ENCODE results near the gene HECW1.

Gene HECW1

GRCh38 chr7:43441231-43442130 lies 329.0 kb downstream of the HECW1 start:
- DNase-seq = no peak

- DNase-seq = no peak
These were observed 330.9 kb downstream of the HECW1 start for GRCh38 chr7:43443381-43443780.

GRCh38 chr7:43444711-43445578 lies 332.5 kb downstream of the HECW1 start:
- no peak for DNase-seq

- DNase-seq = no peak
These were observed 337.1 kb downstream of the HECW1 start for GRCh38 chr7:43449577-43449976.

GRCh38 chr7:43450894-43451293 lies 338.4 kb downstream of the HECW1 start:
- no peak for DNase-seq

- DNase-seq = peak; percentile 53
These were observed 342.6 kb downstream of the HECW1 start for GRCh38 chr7:43454936-43455518.

- DNase-seq = no peak
These were observed 343.8 kb downstream of the HECW1 start for GRCh38 chr7:43456200-43456599.

GRCh38 chr7:43458330-43459018 lies 346.0 kb downstream of the HECW1 start:
- peak; percentile 45 for DNase-seq

GRCh38 chr7:43459019-43459337 lies 346.5 kb downstream of the HECW1 start:
- no peak for DNase-seq

GRCh38 chr7:43460733-43461348 lies 348.4 kb downstream of the HECW1 start:
- DNase-seq = no peak

- no peak for DNase-seq
These were observed 349.0 kb downstream of the HECW1 start for GRCh38 chr7:43461349-43462024.

GRCh38 chr7:43462836-43463235 lies 350.4 kb downstream of the HECW1 start:
- DNase-seq = no peak

GRCh38 chr7:43463401-43463980 lies 351.0 kb downstream of the HECW1 start:
- no peak for DNase-seq

GRCh38 chr7:43465581-43466554 lies 353.4 kb downstream of the HECW1 start:
- peak; percentile 39 for DNase-seq

- no peak for DNase-seq
These were observed 355.0 kb downstream of the HECW1 start for GRCh38 chr7:43467406-43467805.

- no peak for DNase-seq
These were observed 355.4 kb downstream of the HECW1 start for GRCh38 chr7:43467846-43468245.

- DNase-seq = no peak
These were observed 356.6 kb downstream of the HECW1 start for GRCh38 chr7:43469051-43469450.

GRCh38 chr7:43470110-43470509 lies 357.7 kb downstream of the HECW1 start:
- no peak for DNase-seq

- no peak for DNase-seq
These were observed 363.5 kb downstream of the HECW1 start for GRCh38 chr7:43475983-43476382.

- DNase-seq = peak; percentile 17
These were observed 364.4 kb downstream of the HECW1 start for GRCh38 chr7:43476896-43477295.
